Stomach (tissue), 9 donors: ENCODE results near the gene EEF2K. TPM values are rescaled to one million over a fixed set of nuclear protein-coding genes. Genes with fewer than 3 reads are reported as not detected.

ENCODE experiments used
- DNase-seq, 2 donors: peaks; one replicate each; pipeline versions ENCODE4 v3.0.0 to v3.0.0-alpha.2; 2013 to 2019
- H3K27ac ChIP-seq, 5 donors: fragments of 200-600 bp in 4 of 5; sonication (generic) in 4 of 5; one replicate each; pipeline ENCODE4 v1.5.1; 2013 to 2019; ENCODE audit warnings: mild to moderate bottlenecking in 1 of 5, moderate library complexity in 1 of 5
- H3K27me3 ChIP-seq, 3 donors: fragments of 200-600 bp; sonication (generic); one replicate each; pipeline ENCODE4 v1.5.1; 2017 to 2019; ENCODE audit warnings: mixed run types in 1 of 3
- H3K36me3 ChIP-seq, 4 donors: fragments of 200-600 bp; sonication (generic); 1 replicate in 3 of 4; 2 replicates in 1 of 4; pipeline ENCODE4 v1.5.1; 2016 to 2019
- H3K4me1 ChIP-seq, 4 donors: fragments of 200-600 bp; sonication (generic); one replicate each; pipeline ENCODE4 v1.5.1; 2016 to 2019
- H3K4me3 ChIP-seq, 4 donors: fragments of 200-600 bp; sonication (generic) in 3 of 4; one replicate each; pipeline ENCODE4 v1.5.1; 2016 to 2019; ENCODE audit warnings: mild to moderate bottlenecking in 1 of 4
- H3K9me3 ChIP-seq, 4 donors: fragments of 200-600 bp; sonication (generic); one replicate each; pipeline ENCODE4 v1.5.1; 2016 to 2019
- CTCF ChIP-seq, 7 experiments: fragments of 450-650 bp in 4 of 7; fragments of 200-600 bp in 3 of 7; sonication (generic) in 3 of 7; IDR thresholded peaks; one replicate each; pipeline ENCODE4 v1.5.1; 2016 to 2019; ENCODE audit warnings: antibody characterized with exemption in 7 of 7, control low read depth in 2 of 7, mild to moderate bottlenecking in 1 of 7
- EP300 ChIP-seq: sonication (generic); formaldehyde crosslinking; IDR thresholded peaks from one replicate; pipeline ENCODE4 v1.6.1; 2017; ENCODE audit warnings: antibody characterized with exemption
- POLR2A ChIP-seq, 4 donors: fragments of 450-650 bp; IDR thresholded peaks; one replicate each; pipeline ENCODE4 v1.6.1; 2016; ENCODE audit warnings: antibody characterized with exemption in 4 of 4, control low read depth in 2 of 4, mild to moderate bottlenecking in 1 of 4, moderate library complexity in 1 of 4
- POLR2AphosphoS5 ChIP-seq, 3 donors: sonication (generic); formaldehyde crosslinking; IDR thresholded peaks; one replicate each; pipeline ENCODE4 v1.6.1; 2016; ENCODE audit warnings: antibody characterized with exemption in 3 of 3
- WGBS, 5 donors: extraction: QIAGEN DNeasy Blood & Tissue Kit in 3 of 5; methylation state at CpG; one replicate each; pipeline versions ENCODE4 v1.1.5 to v1.1.7; 2013 to 2018; 5-methylcytosine and 5-hydroxymethylcytosine counted together
- intact Hi-C: fragments of 100-400 bp; cut with DNase I; formaldehyde crosslinking; loops from one replicate; pipeline ENCODE4 v1.15.1; 2023; ENCODE audit warnings: low total_unique reads
- polyA plus RNA-seq, 3 donors: library from polyadenylated mRNA; stranded (reverse); fragments of 200-250 nt; gene quantifications; one replicate each; pipeline ENCODE4 v1.2.3, GENCODE V29; 2013
- total RNA-seq, 5 donors: library from RNA; depleted of rRNA; stranded (reverse); fragments of >200 nt; gene quantifications; one replicate each; pipeline versions ENCODE4 v1.1.0 to v1.2.3, GENCODE V29; 2014 to 2016
- donor health status: healthy with polysubstance abuse.
- donor health status: Bipolar disorder and iron deficiency.
- donor health status: healthy.

EEF2K gene
- total and polyA plus RNA-seq, 8 donors: 3.4 to 170 (median 27.1) TPM

- no peaks in the 10 kb centered on the region for H3K4me1 ChIP-seq
- DNase-seq: no peak
- WGBS, 5 donors: 86 to 92% (median 88%) methylated on average over 6 of the region's 6 CpGs
- no peak overlapping the region for H3K4me3 ChIP-seq
- TF ChIP-seq POLR2A (IDR thresholded peaks at IDR 0.05) (no peak), CTCF (IDR thresholded peaks at IDR 0.05) (no peak), EP300 (no peak)
- no peak overlapping the region for H3K27ac ChIP-seq
- H3K27me3 ChIP-seq: no peaks in the 10 kb centered on the region
- intact Hi-C loops: no loop called here
- H3K9me3 ChIP-seq: no peaks in the 10 kb centered on the region
- peaks cover 44 to 74% (median 66%) of the 10 kb centered on the region in 4 donors for H3K36me3 ChIP-seq
Observed at GRCh38 chr16:22285080-22285479, 79.0 kb downstream of the EEF2K start.

DNA sequence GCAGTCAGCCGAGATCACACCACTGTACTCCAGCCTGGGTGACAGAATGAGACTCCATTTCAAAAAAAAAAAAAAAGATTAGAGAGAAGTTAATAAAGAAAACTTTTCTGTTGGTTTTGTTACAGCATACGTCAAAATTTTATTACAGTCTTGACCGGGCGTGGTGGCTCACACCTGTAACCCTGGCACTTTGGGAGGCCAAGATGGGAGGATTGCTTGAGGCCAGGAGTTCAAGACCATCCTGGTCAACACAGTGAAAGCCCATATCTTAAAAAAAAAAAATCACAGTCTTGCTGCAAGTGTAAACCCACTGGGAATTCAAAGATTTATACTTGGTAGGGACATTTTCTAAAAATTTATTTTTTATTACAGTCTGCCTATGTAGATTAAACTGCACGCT is 84.9 kb downstream of the EEF2K start:
- peaks cover under 1 to 2% (median under 1%) of the 10 kb centered on the region in 4 donors for H3K4me1 ChIP-seq
- H3K9me3 ChIP-seq: no peaks in the 10 kb centered on the region
- DNase-seq: no peak
- TF ChIP-seq POLR2AphosphoS5 (IDR thresholded peaks at IDR 0.05) (no peak), CTCF (IDR thresholded peaks at IDR 0.05) (no peak), POLR2A (IDR thresholded peaks at IDR 0.05) (no peak), EP300 (no peak)
- 85 to 94% (median 93%) methylated on average over 5 of the region's 5 CpGs for WGBS, 5 donors
- intact Hi-C loops: no loop called here
- H3K36me3 ChIP-seq: peaks cover 0 to 16% (median 9%) of the 10 kb centered on the region in 4 donors
- H3K27me3 ChIP-seq: no peaks in the 10 kb centered on the region
- no peak overlapping the region for H3K4me3 ChIP-seq
- no peak overlapping the region for H3K27ac ChIP-seq

GRCh38 chr16:22291860-22292318 is 85.8 kb downstream of the EEF2K start:
- H3K27ac ChIP-seq: no peak overlapping the region
- intact Hi-C loops: no loop called here
- no peak overlapping the region for H3K4me3 ChIP-seq
- TF ChIP-seq POLR2AphosphoS5 (IDR thresholded peaks at IDR 0.05) (no peak), EP300 (no peak), POLR2A (IDR thresholded peaks at IDR 0.05) (no peak), CTCF (IDR thresholded peaks at IDR 0.05) (no peak)
- 76 to 82% (median 78%) methylated on average over 4 of the region's 4 CpGs for WGBS, 5 donors
- peaks cover 6 to 10% (median 8%) of the 10 kb centered on the region in 4 donors for H3K4me1 ChIP-seq
- H3K9me3 ChIP-seq: no peaks in the 10 kb centered on the region
- peaks cover 0 to 7% (median 2%) of the 10 kb centered on the region in 4 donors for H3K36me3 ChIP-seq
- H3K27me3 ChIP-seq: no peaks in the 10 kb centered on the region
- no peak for DNase-seq

GRCh38 chr16:22292320-22292719 is 86.2 kb downstream of the EEF2K start:
- Histone ChIP-seq H3K27me3 (no peaks in the 10 kb centered on the region), H3K27ac (no peak overlapping the region), H3K4me1 (peaks cover 6 to 10% (median 8%) of the 10 kb centered on the region in 4 donors), H3K4me3 (no peak overlapping the region), H3K9me3 (no peaks in the 10 kb centered on the region), H3K36me3 (peaks cover 0 to 3% (median under 1%) of the 10 kb centered on the region in 4 donors)
- intact Hi-C loops: no loop called here
- no peak for TF ChIP-seq EP300
- no peak for TF ChIP-seq POLR2A (IDR thresholded peaks at IDR 0.05)
- no peak for TF ChIP-seq CTCF (IDR thresholded peaks at IDR 0.05)
- TF ChIP-seq POLR2AphosphoS5 (IDR thresholded peaks at IDR 0.05): no peak
- no peak for DNase-seq
